K562 (cell line): ENCODE measurements around the gene PIP4K2C. TPM values are rescaled to one million over a fixed set of nuclear protein-coding genes. Genes with fewer than 3 reads are reported as not detected.

Source experiments
- ATAC-seq: fragments of 200-7000 bp; cut with Tn5 transposase; 3 replicates; pipeline ENCODE4 v1.9.1; 2020; ENCODE audit warnings: moderate library complexity
- BruUV-seq: library from RNA; stranded (reverse); fragments of 400-500 nt; replicated peaks from 2 replicates; lab custom pipeline; 2021; lab: Mats Ljungman, UMichigan
- CTCF ChIA-PET: fragments of 300-600 bp; formaldehyde crosslinking; extraction: SDS; loops from one replicate; lab custom pipeline; 2021; ENCODE audit warnings: low intra/inter-chr PET ratio; lab: Yijun Ruan, JAX
- POLR2A ChIA-PET: fragments of 300-600, 350-650 bp; sonication (Branson Sonifier 250); formaldehyde crosslinking; extraction: SDS; loops from one replicate; lab custom pipeline; 2021; ENCODE audit warnings: antibody characterized with exemption, inconsistent platforms; lab: Yijun Ruan, JAX
- DNase-seq, 4 experiments: peaks; one replicate each; pipeline versions ENCODE4 v3.0.0 to v3.0.0-alpha.2; 2011 to 2018; ENCODE audit warnings: low spot score in 3 of 4, mixed read lengths in 3 of 4; ENCODE audit errors: extremely low read depth in 1 of 4
- FAIRE-seq: peaks from 2 replicates; lab custom pipeline; 2011; peaks lifted over from hg19 to GRCh38; lab: Jason Lieb, UNC
- H2AFZ ChIP-seq: 2 replicates; pipeline ENCODE4 v1.6.0; 2011; ENCODE audit warnings: low read depth, low read length, control low read depth, inconsistent platforms
- H3K27ac ChIP-seq: fragments of 200-600 bp; 3 replicates; pipeline ENCODE4 v1.8.0; 2011; ENCODE audit warnings: low read depth, mild to moderate bottlenecking, control low read depth, inconsistent platforms, low read length, moderate library complexity, mixed read lengths; ENCODE audit errors: extremely low read depth
- H3K27me3 ChIP-seq, 2 experiments: fragments of 300-600 bp in 1 of 2; 2 replicates in 1 of 2; 3 replicates in 1 of 2; pipeline versions ENCODE4 v1.6.0 to v1.8.0; 2011; ENCODE audit warnings: inconsistent platforms in 2 of 2, low read length in 2 of 2, mild to moderate bottlenecking in 1 of 2, mixed read lengths in 1 of 2, moderate library complexity in 1 of 2; ENCODE audit not compliant: control insufficient read depth in 2 of 2, insufficient read depth in 2 of 2
- H3K36me3 ChIP-seq: fragments of 300-600 bp; 3 replicates; pipeline ENCODE4 v1.8.0; 2011; ENCODE audit warnings: mild to moderate bottlenecking, low read length, inconsistent platforms; ENCODE audit not compliant: control insufficient read depth, insufficient read depth
- H3K4me1 ChIP-seq, 2 experiments: fragments of 200-600 bp in 1 of 2; replicated peaks in 1 of 2; 2 replicates in 1 of 2; 3 replicates in 1 of 2; pipeline versions ENCODE4 v1.5.1 to v1.8.0; 2011; ENCODE audit warnings: inconsistent platforms in 2 of 2, low read length in 2 of 2, mild to moderate bottlenecking in 1 of 2, mixed read lengths in 1 of 2, moderate library complexity in 1 of 2; ENCODE audit not compliant: control insufficient read depth in 2 of 2, insufficient read depth in 2 of 2
- H3K4me2 ChIP-seq: 2 replicates; pipeline ENCODE4 v1.6.1; 2011; ENCODE audit warnings: low read length, control low read depth, inconsistent platforms, mixed read lengths; ENCODE audit not compliant: insufficient read depth
- H3K4me3 ChIP-seq: fragments of 200-600 bp; sonication (generic), shearing (Covaris generic); 2 replicates; pipeline ENCODE4 v1.5.1; 2016; ENCODE audit warnings: control low read depth, inconsistent platforms
- H3K79me2 ChIP-seq: fragments of 200-600 bp; 3 replicates; pipeline ENCODE4 v1.8.0; 2011; ENCODE audit warnings: low read length, inconsistent platforms; ENCODE audit not compliant: control insufficient read depth, insufficient read depth
- H3K9ac ChIP-seq, 2 experiments: 2 replicates each; pipeline versions ENCODE4 v1.6.0 to v1.6.1; 2011; ENCODE audit warnings: low read depth in 2 of 2, low read length in 2 of 2, control low read depth in 1 of 2, inconsistent platforms in 1 of 2, mild to moderate bottlenecking in 1 of 2, mixed read lengths in 1 of 2; ENCODE audit not compliant: insufficient read depth in 1 of 2
- H3K9me1 ChIP-seq: one replicate; pipeline ENCODE4 v1.6.0; 2011; ENCODE audit warnings: inconsistent platforms, mild to moderate bottlenecking, low read length, moderate library complexity; ENCODE audit not compliant: control insufficient read depth, insufficient read depth
- H3K9me3 ChIP-seq: replicated peaks from 2 replicates; pipeline ENCODE4 v1.5.1; 2011; ENCODE audit warnings: low read depth, low read length, inconsistent platforms; ENCODE audit not compliant: control insufficient read depth, insufficient read depth
- H4K20me1 ChIP-seq: replicated peaks from 2 replicates; pipeline ENCODE4 v1.6.1; 2011; ENCODE audit warnings: low read length, inconsistent platforms, mixed read lengths; ENCODE audit not compliant: control insufficient read depth, insufficient read depth
- AFF4 ChIP-seq: sonication (generic); formaldehyde crosslinking; IDR thresholded peaks from 2 replicates; pipeline ENCODE4 v1.8.0; 2023; ENCODE audit warnings: mild to moderate bottlenecking, missing genetic modification reagents
- ELK1 ChIP-seq: sonication (generic); formaldehyde crosslinking; IDR thresholded peaks from 2 replicates; pipeline ENCODE4 v1.8.1; 2022; ENCODE audit warnings: missing genetic modification reagents
- GTF2B ChIP-seq: IDR thresholded peaks from 2 replicates; pipeline ENCODE4 v1.6.1; 2011; ENCODE audit not compliant: insufficient read length; ENCODE audit errors: extremely low read depth
- HDAC3 ChIP-seq: fragments of 450-650 bp; IDR thresholded peaks from 2 replicates; pipeline ENCODE4 v1.6.1; 2018; ENCODE audit warnings: borderline replicate concordance, mild to moderate bottlenecking, moderate library complexity; ENCODE audit not compliant: partially characterized antibody
- MCM5 ChIP-seq: fragments of 450-650 bp; IDR thresholded peaks from 2 replicates; pipeline ENCODE4 v1.6.1; 2016; ENCODE audit warnings: low read depth
- NCOA1 ChIP-seq: fragments of 450-650 bp; IDR thresholded peaks from 2 replicates; pipeline ENCODE4 v1.6.1; 2016; ENCODE audit warnings: low read depth
- PURB ChIP-seq: sonication (generic); formaldehyde crosslinking; IDR thresholded peaks from 2 replicates; pipeline ENCODE4 v1.9.0; 2021; ENCODE audit warnings: low read depth, mild to moderate bottlenecking, missing genetic modification reagents
- RHOXF2B ChIP-seq: fragments of 250-450 bp; sonication (Bioruptor Pico); conservative IDR thresholded peaks from 2 replicates; pipeline ENCODE4 v1.5.1; 2021
- TCF3 ChIP-seq: sonication (generic); formaldehyde crosslinking; IDR thresholded peaks from 2 replicates; pipeline ENCODE4 v1.4.0; 2020; ENCODE audit warnings: mild to moderate bottlenecking, missing genetic modification reagents
- TEAD4 ChIP-seq, 2 experiments: sonication (generic) in 1 of 2; formaldehyde crosslinking in 1 of 2; IDR thresholded peaks; 2 replicates each; pipeline versions ENCODE4 v1.6.1 to v1.8.0; 2012 to 2022; ENCODE audit warnings: borderline replicate concordance in 1 of 2, inconsistent platforms in 1 of 2, low read length in 1 of 2, mild to moderate bottlenecking in 1 of 2, missing genetic modification reagents in 1 of 2
- ZBTB33 ChIP-seq: sonication (generic); formaldehyde crosslinking; IDR thresholded peaks from 2 replicates; pipeline ENCODE4 v1.8.1; 2023; ENCODE audit warnings: mild to moderate bottlenecking, missing genetic modification reagents
- ZEB2 ChIP-seq: fragments of 450-650 bp; IDR thresholded peaks from 2 replicates; pipeline ENCODE4 v1.6.1; 2016
- ZNF589 ChIP-seq: fragments of 200-800 bp; sonication (Bioruptor generic); IDR thresholded peaks from 2 replicates; pipeline ENCODE4 v1.6.1; 2016; ENCODE audit warnings: low read depth, missing genetic modification characterization, missing compliant biosample characterization
- WGBS: fragments of 100-300 bp; shearing (Covaris generic); methylation state at CpG from one replicate; pipeline ENCODE4 v1.1.6; 2016; ENCODE audit warnings: low coverage, mixed read lengths; ENCODE audit not compliant: insufficient coverage; ENCODE audit errors: missing lambda C conversion rate; 5-methylcytosine and 5-hydroxymethylcytosine counted together
- in situ Hi-C: fragments of 300-500 bp; cut with MboI; formaldehyde crosslinking; loops from 4 replicates; pipeline ENCODE4 v1.15.0; 2018; ENCODE audit warnings: inconsistent platforms, mixed read lengths
- intact Hi-C: fragments of 100-400 bp; cut with micrococcal nuclease; formaldehyde crosslinking; loops from 2 replicates; pipeline ENCODE4 v1.14.2; 2022
- polyA plus RNA-seq, 8 experiments: library from polyadenylated mRNA; depleted of rRNA in 4 of 8; stranded (reverse) in 5 of 8; unstranded in 3 of 8; fragments of >200 nt; fragmentation: Nextera tagmentation in 2 of 8; fragmentation: Illumina TruSeq in 1 of 8; extraction: Ambion mirVana in 2 of 8; extraction: Trizol in 1 of 8; gene quantifications; 2 replicates each; pipeline versions ENCODE4 v1.2.1 to v1.2.3, GENCODE V29; 2011 to 2014; ENCODE audit warnings: inconsistent platforms in 1 of 8, missing spikeins in 1 of 8
- total RNA-seq, 7 experiments: library from RNA; depleted of rRNA in 6 of 7; stranded (reverse); fragments of >200 nt in 6 of 7; fragmentation: Illumina TruSeq in 2 of 7; extraction: Trizol in 2 of 7; gene quantifications; 2 replicates each; pipeline versions ENCODE4 v1.2.1 to v1.2.3, GENCODE V29; 2011 to 2021; ENCODE audit warnings: low replicate concordance in 1 of 7

Gene PIP4K2C
- total and polyA plus RNA-seq, 9 of the 15 experiments (the other 6 are each of a cell fraction or from before 2014, with no cell fraction given) = 9.0 to 41.4 (median 18.3) TPM

GRCh38 chr12:57640175-57641042, 49.4 kb downstream of the PIP4K2C start:
- FAIRE-seq (no peak), DNase-seq (peak in 1 of 4 experiments; percentile 47), ATAC-seq (peak; percentile 56)
- peak overlapping the region; percentile 68 for H2AFZ ChIP-seq
- no peaks in the 10 kb centered on the region for H3K79me2 ChIP-seq
- H3K9me3 ChIP-seq = no peaks in the 10 kb centered on the region; the same call in 1 of the 2 replicates
- peaks cover 7 to 22% of the 10 kb centered on the region in 2 experiments; a peak in 3 of 5 replicates for H3K4me1 ChIP-seq
- no peak overlapping the region for H3K27ac ChIP-seq
- CTCF ChIA-PET = no interaction called here
- peak overlapping the region; percentile 26; the same call in 1 of the 2 replicates for H3K4me2 ChIP-seq
- no peaks in the 10 kb centered on the region for H3K27me3 ChIP-seq
- 17% methylated on average over 7 of the region's 7 CpGs for WGBS
- no TSS peak for BruUV-seq
- H3K4me3 ChIP-seq = no peak overlapping the region
- H3K36me3 ChIP-seq = no peaks in the 10 kb centered on the region
- POLR2A ChIA-PET = interaction anchor here (0.6 kb wide), 1 partner anchor 94 kb away, joined by 3 read pairs; no protein-coding TSS in a partner anchor
- H3K9ac ChIP-seq = no peak overlapping the region
- no peaks in the 10 kb centered on the region for H4K20me1 ChIP-seq
- H3K9me1 ChIP-seq = no peaks in the 10 kb centered on the region
- in situ Hi-C loops (no loop called here), intact Hi-C loops (no loop called here)
- TF ChIP-seq ELK1 (CRISPR knock-in tag) (no peak), NCOA1 (no peak), RHOXF2B (no peak), ZNF589 (CRISPR knock-in tag) (no peak), ZBTB33 (CRISPR knock-in tag) (no peak), TCF3 (CRISPR knock-in tag) (peak; percentile 37; the same call in 1 of the 2 replicates), HDAC3 (no peak), TEAD4 (IDR thresholded peaks at IDR 0.05; ENCODE audit: low read length) (peak; percentile 21; the same call in 1 of the 2 replicates), TEAD4 (CRISPR knock-in tag; IDR thresholded peaks at IDR 0.05; ENCODE audit: borderline replicate concordance) (no peak), ZEB2 (peak; percentile 53; the same call in 1 of the 2 replicates), MCM5 (no peak), GTF2B (no peak), PURB (CRISPR knock-in tag) (no peak), AFF4 (CRISPR knock-in tag) (no peak)
